Ectodermal cell (in vitro differentiated cells): ENCODE data around the gene OR1B1.
"Not testable (repeated sequence)": the region's sequence is repeated elsewhere in the genome, so short reads cannot be mapped to it uniquely, and the experiment has no call there.

ENCODE experiments used
- H3K27ac ChIP-seq: 2 replicates; pipeline ENCODE4 v1.7.0; 2013; ENCODE audit warnings: mild to moderate bottlenecking, low read depth, low read length; ENCODE audit not compliant: insufficient read depth, poor library complexity, severe bottlenecking
- H3K27me3 ChIP-seq: 2 replicates; pipeline ENCODE4 v1.7.0; 2013; ENCODE audit warnings: mild to moderate bottlenecking, low read length; ENCODE audit not compliant: insufficient read depth, control insufficient read depth, poor library complexity, severe bottlenecking
- H3K36me3 ChIP-seq: one replicate; pipeline ENCODE4 v1.7.0; 2013; ENCODE audit warnings: low read length; ENCODE audit not compliant: control insufficient read depth, insufficient read depth
- H3K4me1 ChIP-seq: one replicate; pipeline ENCODE4 v1.7.0; 2013; ENCODE audit warnings: low read length; ENCODE audit not compliant: control insufficient read depth, insufficient read depth
- H3K4me3 ChIP-seq: 2 replicates; pipeline ENCODE4 v1.7.0; 2013; ENCODE audit warnings: low read depth, low read length, control low read depth; ENCODE audit not compliant: insufficient read depth
- H3K9me3 ChIP-seq: 2 replicates; pipeline ENCODE4 v1.7.0; 2013; ENCODE audit warnings: mild to moderate bottlenecking, low read length, moderate library complexity; ENCODE audit not compliant: control insufficient read depth
- WGBS, 2 experiments: methylation state at CpG; one replicate each; pipeline ENCODE4 v1.1.7; 2013; ENCODE audit warnings: missing lambda C conversion rate in 2 of 2; 5-methylcytosine and 5-hydroxymethylcytosine counted together

OR1B1 gene

GRCh38 chr9:122605691-122606090 lies 51.7 kb downstream of the OR1B1 start:
- no peaks in the 10 kb centered on the region for H3K36me3 ChIP-seq
- H3K27me3 ChIP-seq: no peaks in the 10 kb centered on the region
- peaks cover 3% of the 10 kb centered on the region for H3K9me3 ChIP-seq
- 38 to 44% methylated on average over 1 of the region's 1 CpG for WGBS, 2 experiments
- no peak overlapping the region for H3K27ac ChIP-seq
- H3K4me3 ChIP-seq: no peak overlapping the region
- no peaks in the 10 kb centered on the region for H3K4me1 ChIP-seq

- not testable (repeated sequence) for H3K4me1 ChIP-seq, H3K27ac ChIP-seq, H3K4me3 ChIP-seq, H3K27me3 ChIP-seq, H3K36me3 ChIP-seq, H3K9me3 ChIP-seq
- 82 to 85% methylated on average over 8 of the region's 8 CpGs for WGBS, 2 experiments
These were observed 74.1 kb downstream of the OR1B1 start, which contains the start of gene OR1L8 for GRCh38 chr9:122583284-122583683. TSS of gene OR1L8 (minus strand) at chr9:122583384. CDS start at chr9:122568477, 14,907 bp downstream.

- Histone ChIP-seq H3K27ac (no peak overlapping the region), H3K36me3 (no peaks in the 10 kb centered on the region), H3K27me3 (no peaks in the 10 kb centered on the region), H3K4me3 (no peak overlapping the region), H3K4me1 (no peaks in the 10 kb centered on the region), H3K9me3 (no peaks in the 10 kb centered on the region)
- WGBS, 2 experiments: 96% methylated on average over 2 to 3 of the region's 3 CpGs
These were observed 77.1 kb downstream of the OR1B1 start for GRCh38 chr9:122580360-122580759.

GRCh38 chr9:122579874-122580273 lies 77.6 kb downstream of the OR1B1 start:
- H3K9me3 ChIP-seq: no peaks in the 10 kb centered on the region
- WGBS, 2 experiments: 68 to 69% methylated on average over 5 of the region's 5 CpGs

More at GRCh38 chr9:122579874-122580273, 77.6 kb downstream of the OR1B1 start:
- Histone ChIP-seq H3K27ac (no peak overlapping the region), H3K27me3 (no peaks in the 10 kb centered on the region), H3K36me3 (no peaks in the 10 kb centered on the region), H3K4me1 (no peaks in the 10 kb centered on the region), H3K4me3 (no peak overlapping the region)
